Glomerular visceral epithelial cell (primary cell): ENCODE measurements around the gene RC3H1.
"Not testable (repeated sequence)": the region's sequence is repeated elsewhere in the genome, so short reads cannot be mapped to it uniquely, and the experiment has no call there.

Experiments
- DNase-seq: peaks from one replicate; pipeline ENCODE4 v3.0.0-alpha.2; 2016; ENCODE audit errors: extremely low spot score

RC3H1 gene

GRCh38 chr1:174022080-174022975, at the start of gene RC3H1:
TSS of gene RC3H1 (minus strand) at chr1:174022357. CDS start at chr1:173992985, 29,372 bp downstream.
- peak; percentile 93 for DNase-seq

- no peak for DNase-seq
Measured at GRCh38 chr1:174070614-174071013, 48.5 kb upstream of the RC3H1 start.

GRCh38 chr1:174068000-174068399, 45.8 kb upstream of the RC3H1 start:
- DNase-seq: peak; percentile 55

GRCh38 chr1:174060090-174060489, 37.9 kb upstream of the RC3H1 start:
- peak; percentile 47 for DNase-seq

GRCh38 chr1:174058624-174059023, 36.5 kb upstream of the RC3H1 start:
- DNase-seq: no peak

- not testable (repeated sequence) for DNase-seq
Measured at GRCh38 chr1:174056609-174057008, 34.5 kb upstream of the RC3H1 start.

GRCh38 chr1:174055797-174056196, 33.6 kb upstream of the RC3H1 start:
- not testable (repeated sequence) for DNase-seq

- DNase-seq: no peak
Measured at GRCh38 chr1:174053826-174054225, 31.7 kb upstream of the RC3H1 start.

GRCh38 chr1:174052621-174053020, 30.5 kb upstream of the RC3H1 start:
- DNase-seq: no peak

GRCh38 chr1:174051956-174052355, 29.8 kb upstream of the RC3H1 start:
- DNase-seq: no peak

GRCh38 chr1:174049514-174049913, 27.4 kb upstream of the RC3H1 start:
- DNase-seq: no peak

GRCh38 chr1:174044418-174045222, 22.5 kb upstream of the RC3H1 start:
- DNase-seq: no peak

- DNase-seq: not testable (repeated sequence)
Measured at GRCh38 chr1:174042509-174042908, 20.4 kb upstream of the RC3H1 start.

- no peak for DNase-seq
Measured at GRCh38 chr1:174041369-174041768, 19.2 kb upstream of the RC3H1 start.

GRCh38 chr1:174040387-174040786, 18.2 kb upstream of the RC3H1 start:
- DNase-seq: peak; percentile 75

- DNase-seq: no peak
Measured at GRCh38 chr1:174039027-174039426, 16.9 kb upstream of the RC3H1 start.

GRCh38 chr1:174036798-174037197, 14.6 kb upstream of the RC3H1 start:
- no peak for DNase-seq

- no peak for DNase-seq
Measured at GRCh38 chr1:174036204-174036603, 14.0 kb upstream of the RC3H1 start.

GRCh38 chr1:174032671-174033222, 10.6 kb upstream of the RC3H1 start:
- DNase-seq: no peak

- DNase-seq: no peak
Measured at GRCh38 chr1:174031099-174031498, 8.9 kb upstream of the RC3H1 start.

GRCh38 chr1:174028495-174028894, 6.3 kb upstream of the RC3H1 start:
- no peak for DNase-seq

- DNase-seq: peak; percentile 62
Measured at GRCh38 chr1:174023440-174023839, 1.3 kb upstream of the RC3H1 start.

- DNase-seq: no peak
Measured at GRCh38 chr1:174022976-174023277, 770 bp upstream of the RC3H1 start.
